Bronchial epithelial cell (primary cell): Measurements from ENCODE around the gene OR2M3. TPM values are rescaled to one million over a fixed set of nuclear protein-coding genes. Genes with fewer than 3 reads are reported as not detected.

Experiments
- DNase-seq: peaks from one replicate; pipeline ENCODE4 v3.0.0-alpha.2; 2010; ENCODE audit warnings: low read depth
- FAIRE-seq: peaks from 2 replicates; lab custom pipeline; 2011; peaks lifted over from hg19 to GRCh38; lab: Jason Lieb, UNC
- H3K27me3 ChIP-seq: 2 replicates; pipeline ENCODE4 v1.5.1; 2011; ENCODE audit warnings: low read length; ENCODE audit not compliant: control insufficient read depth, insufficient read depth
- H3K36me3 ChIP-seq: 2 replicates; pipeline ENCODE4 v1.5.1; 2011; ENCODE audit warnings: low read length; ENCODE audit not compliant: control insufficient read depth, insufficient read depth
- H3K4me3 ChIP-seq: 2 replicates; pipeline ENCODE4 v1.5.1; 2011; ENCODE audit warnings: mild to moderate bottlenecking, low read depth, low read length, control low read depth
- CTCF ChIP-seq: IDR thresholded peaks from 2 replicates; pipeline ENCODE4 v1.5.1; 2011; ENCODE audit warnings: mild to moderate bottlenecking, moderate library complexity, low read length, control low read depth, inconsistent platforms; ENCODE audit not compliant: insufficient read depth, severe bottlenecking
- total RNA-seq: library from RNA; depleted of rRNA; stranded (reverse); fragments of >200 nt; gene quantifications from 2 replicates; pipeline ENCODE4 v1.2.1, GENCODE V29; 2014

OR2M3 gene
- total RNA-seq = under 0.01 TPM in 1 of 2 replicates, not detected in the other

GRCh38 chr1:248196965-248197364 lies at the start of gene OR2M3:
OR2M3 (plus strand) TSS chr1:248197265; CDS start chr1:248203068, 5,803 bp downstream.
- DNase-seq (no peak), FAIRE-seq (no peak)
- Histone ChIP-seq H3K27me3 (no peaks in the 10 kb centered on the region), H3K36me3 (no peaks in the 10 kb centered on the region), H3K4me3 (no peak within 1 kb of the TSS)
- TF ChIP-seq CTCF = no peak

GRCh38 chr1:248152056-248152827 lies 44.8 kb upstream of the OR2M3 start:
- Histone ChIP-seq H3K4me3 (no peak overlapping the region), H3K36me3 (no peaks in the 10 kb centered on the region), H3K27me3 (no peaks in the 10 kb centered on the region)
- DNase-seq (no peak), FAIRE-seq (no peak)
- no peak for TF ChIP-seq CTCF

- H3K4me3 ChIP-seq = no peak overlapping the region
- no peaks in the 10 kb centered on the region for H3K36me3 ChIP-seq
- no peaks in the 10 kb centered on the region for H3K27me3 ChIP-seq
- no peak for TF ChIP-seq CTCF
- DNase-seq (no peak), FAIRE-seq (no peak)
These were observed 41.1 kb upstream of the OR2M3 start for GRCh38 chr1:248155927-248156326.

GRCh38 chr1:248158758-248159157 lies 38.3 kb upstream of the OR2M3 start:
- Histone ChIP-seq H3K27me3 (no peaks in the 10 kb centered on the region), H3K36me3 (no peaks in the 10 kb centered on the region), H3K4me3 (no peak overlapping the region)
- FAIRE-seq (no peak), DNase-seq (no peak)
- no peak for TF ChIP-seq CTCF

- Histone ChIP-seq H3K36me3 (no peaks in the 10 kb centered on the region), H3K27me3 (no peaks in the 10 kb centered on the region), H3K4me3 (no peak overlapping the region)
- no peak for TF ChIP-seq CTCF
- FAIRE-seq (no peak), DNase-seq (no peak)
These were observed 33.0 kb upstream of the OR2M3 start for GRCh38 chr1:248164031-248164430.
